Measurements from ENCODE around the gene PPP2R2C.

DNA sequence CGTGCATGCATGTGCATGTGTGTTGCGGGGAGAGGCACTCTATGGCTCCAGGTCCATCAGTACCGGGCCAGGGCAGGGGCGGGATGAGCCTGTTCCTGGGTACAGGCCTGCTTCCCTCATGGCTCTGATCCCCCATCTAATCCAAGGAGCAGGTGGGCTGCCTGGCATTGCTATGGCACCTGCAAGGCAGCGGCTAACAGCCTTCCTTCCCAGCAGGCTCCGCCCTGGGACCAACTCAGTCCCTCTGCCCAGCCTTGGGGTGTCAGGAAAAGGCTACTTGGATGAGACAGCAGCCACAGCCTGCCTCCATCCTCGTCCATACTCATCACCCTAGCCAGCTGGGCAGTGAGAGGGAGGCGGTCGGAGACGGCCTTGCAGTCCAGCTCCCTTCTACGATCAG, 46.5 kb downstream of the PPP2R2C start:
- TF ChIP-seq, protein P1, sequence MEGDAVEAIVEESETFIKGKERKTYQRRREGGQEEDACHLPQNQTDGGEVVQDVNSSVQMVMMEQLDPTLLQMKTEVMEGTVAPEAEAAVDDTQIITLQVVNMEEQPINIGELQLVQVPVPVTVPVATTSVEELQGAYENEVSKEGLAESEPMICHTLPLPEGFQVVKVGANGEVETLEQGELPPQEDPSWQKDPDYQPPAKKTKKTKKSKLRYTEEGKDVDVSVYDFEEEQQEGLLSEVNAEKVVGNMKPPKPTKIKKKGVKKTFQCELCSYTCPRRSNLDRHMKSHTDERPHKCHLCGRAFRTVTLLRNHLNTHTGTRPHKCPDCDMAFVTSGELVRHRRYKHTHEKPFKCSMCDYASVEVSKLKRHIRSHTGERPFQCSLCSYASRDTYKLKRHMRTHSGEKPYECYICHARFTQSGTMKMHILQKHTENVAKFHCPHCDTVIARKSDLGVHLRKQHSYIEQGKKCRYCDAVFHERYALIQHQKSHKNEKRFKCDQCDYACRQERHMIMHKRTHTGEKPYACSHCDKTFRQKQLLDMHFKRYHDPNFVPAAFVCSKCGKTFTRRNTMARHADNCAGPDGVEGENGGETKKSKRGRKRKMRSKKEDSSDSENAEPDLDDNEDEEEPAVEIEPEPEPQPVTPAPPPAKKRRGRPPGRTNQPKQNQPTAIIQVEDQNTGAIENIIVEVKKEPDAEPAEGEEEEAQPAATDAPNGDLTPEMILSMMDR (conservative IDR thresholded peaks at IDR 0.05 in 1 of 2, IDR thresholded peaks at IDR 0.05 in 1 of 2; ENCODE audit: low read depth in 1 of 2, low read length in 2 of 2): no peak
- TF ChIP-seq EZH2 (IDR thresholded peaks at IDR 0.05; ENCODE audit: low read length, missing control alignments): no peak
